Esophagus squamous epithelium (tissue), 5 donors: ENCODE measurements around the gene COLQ. TPM values are rescaled to one million over a fixed set of nuclear protein-coding genes. Genes with fewer than 3 reads are reported as not detected.

ENCODE experiments used
- DNase-seq: peaks from one replicate; lab custom pipeline; 2025; lab: John Stamatoyannopoulos, UW
- H3K27ac ChIP-seq, 4 donors: fragments of 200-600 bp; sonication (generic); one replicate each; pipeline ENCODE4 v1.5.1; 2016 to 2019; ENCODE audit warnings: mild to moderate bottlenecking in 1 of 4
- H3K27me3 ChIP-seq, 4 donors: fragments of 200-600 bp; sonication (generic); 1 replicate in 3 of 4; 2 replicates in 1 of 4; pipeline versions ENCODE4 v1.5.1 to v1.6.0; 2017 to 2021; ENCODE audit warnings: antibody characterized with exemption in 1 of 4
- H3K36me3 ChIP-seq, 3 donors: fragments of 200-600 bp; sonication (generic); one replicate each; pipeline ENCODE4 v1.5.1; 2016 to 2019
- H3K4me1 ChIP-seq, 3 donors: fragments of 200-600 bp; sonication (generic); one replicate each; pipeline ENCODE4 v1.5.1; 2017 to 2019
- H3K4me3 ChIP-seq, 4 donors: fragments of 200-600 bp; sonication (generic); 1 replicate in 3 of 4; 2 replicates in 1 of 4; pipeline ENCODE4 v1.5.1; 2016 to 2019; ENCODE audit warnings: mild to moderate bottlenecking in 2 of 4, moderate library complexity in 1 of 4
- H3K9me3 ChIP-seq, 3 donors: fragments of 200-600 bp; sonication (generic); one replicate each; pipeline ENCODE4 v1.5.1; 2016 to 2019
- POLR2A ChIP-seq, 4 donors: fragments of 450-650 bp; IDR thresholded peaks; one replicate each; pipeline ENCODE4 v1.6.1; 2017; ENCODE audit warnings: antibody characterized with exemption in 4 of 4, mild to moderate bottlenecking in 4 of 4, moderate library complexity in 3 of 4
- WGBS, 2 donors: methylation state at CpG; one replicate each; pipeline ENCODE4 v1.1.5; 2018; 5-methylcytosine and 5-hydroxymethylcytosine counted together
- intact Hi-C: fragments of 100-400 bp; cut with DNase I; formaldehyde crosslinking; loops from one replicate; pipeline ENCODE4 v1.15.0; 2022
- total RNA-seq, 4 donors: library from RNA; depleted of rRNA; stranded (reverse); fragments of >200 nt; gene quantifications; one replicate each; pipeline ENCODE4 v1.1.0, GENCODE V29; 2016
- TF ChIP-seq, protein P1 (sequence below), 6 experiments: fragments of 450-650 bp in 4 of 6; fragments of 200-600 bp in 2 of 6; sonication (generic) in 2 of 6; IDR thresholded peaks; one replicate each; pipeline ENCODE4 v1.5.1; 2016 to 2019; ENCODE audit warnings: antibody characterized with exemption in 6 of 6, mild to moderate bottlenecking in 4 of 6, moderate library complexity in 4 of 6
- donor health status: DM: yes; HTN: yes; CAD: no.

The COLQ gene
- total RNA-seq, 4 donors from 2014 or later, result 0.70 to 1.1 (median 0.89) TPM

DNA sequence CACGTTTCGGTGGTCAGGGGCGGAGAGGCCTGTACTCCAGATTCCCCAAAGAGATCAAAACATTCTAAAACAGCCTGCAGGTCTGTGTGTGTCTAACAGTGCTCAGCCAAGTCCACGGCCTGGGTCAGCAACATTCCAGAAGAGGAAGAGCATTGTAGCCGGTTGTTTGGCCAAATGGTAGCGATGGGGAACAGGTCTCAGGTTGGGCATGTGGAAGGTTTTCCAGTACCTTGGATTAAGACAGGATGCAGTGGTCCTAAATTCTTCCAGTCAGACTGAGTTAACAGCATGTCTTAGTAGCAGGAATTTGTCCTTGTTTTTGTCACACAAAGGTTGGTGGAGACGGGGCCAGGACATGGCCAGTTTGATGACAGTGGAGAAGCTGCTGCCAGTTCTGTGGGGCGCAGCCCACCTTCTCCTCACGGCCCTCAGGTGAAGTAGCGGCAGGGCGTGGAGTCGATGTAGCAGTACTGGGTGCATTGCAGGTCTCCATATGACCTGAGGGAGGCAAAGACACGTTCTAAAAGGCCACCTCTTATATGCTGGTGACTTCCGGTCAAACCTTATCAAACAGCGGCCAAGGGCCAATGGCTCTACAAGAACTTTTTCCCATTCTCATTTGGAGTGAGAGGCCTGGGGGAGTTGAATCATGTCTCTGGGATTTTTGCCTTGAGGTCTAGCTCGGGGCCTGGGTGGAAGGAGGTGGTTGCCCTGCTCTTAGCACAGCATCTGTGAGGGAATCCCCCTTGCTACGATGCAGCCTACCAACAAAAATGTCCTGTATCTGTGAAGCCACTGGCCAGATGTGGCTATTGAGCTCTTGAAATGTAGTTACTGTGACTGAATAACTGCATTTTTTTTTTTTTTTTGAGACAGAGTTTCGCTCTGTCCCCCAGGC lies 70.0 kb downstream of the COLQ start:
- H3K27me3 ChIP-seq, result no peaks in the 10 kb centered on the region
- no peaks in the 10 kb centered on the region for H3K4me1 ChIP-seq
- no peak overlapping the region for H3K27ac ChIP-seq
- H3K36me3 ChIP-seq, result peaks cover 0 to 5% (median 0%) of the 10 kb centered on the region in 3 donors
- TF ChIP-seq, protein P1, sequence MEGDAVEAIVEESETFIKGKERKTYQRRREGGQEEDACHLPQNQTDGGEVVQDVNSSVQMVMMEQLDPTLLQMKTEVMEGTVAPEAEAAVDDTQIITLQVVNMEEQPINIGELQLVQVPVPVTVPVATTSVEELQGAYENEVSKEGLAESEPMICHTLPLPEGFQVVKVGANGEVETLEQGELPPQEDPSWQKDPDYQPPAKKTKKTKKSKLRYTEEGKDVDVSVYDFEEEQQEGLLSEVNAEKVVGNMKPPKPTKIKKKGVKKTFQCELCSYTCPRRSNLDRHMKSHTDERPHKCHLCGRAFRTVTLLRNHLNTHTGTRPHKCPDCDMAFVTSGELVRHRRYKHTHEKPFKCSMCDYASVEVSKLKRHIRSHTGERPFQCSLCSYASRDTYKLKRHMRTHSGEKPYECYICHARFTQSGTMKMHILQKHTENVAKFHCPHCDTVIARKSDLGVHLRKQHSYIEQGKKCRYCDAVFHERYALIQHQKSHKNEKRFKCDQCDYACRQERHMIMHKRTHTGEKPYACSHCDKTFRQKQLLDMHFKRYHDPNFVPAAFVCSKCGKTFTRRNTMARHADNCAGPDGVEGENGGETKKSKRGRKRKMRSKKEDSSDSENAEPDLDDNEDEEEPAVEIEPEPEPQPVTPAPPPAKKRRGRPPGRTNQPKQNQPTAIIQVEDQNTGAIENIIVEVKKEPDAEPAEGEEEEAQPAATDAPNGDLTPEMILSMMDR (IDR thresholded peaks at IDR 0.05), result no peak
- no peak for TF ChIP-seq POLR2A (IDR thresholded peaks at IDR 0.05)
- DNase-seq, result no peak
- no peaks in the 10 kb centered on the region for H3K9me3 ChIP-seq
- H3K4me3 ChIP-seq, result no peak overlapping the region
- intact Hi-C loops, result no loop called here
- 89 to 90% methylated on average over 7 to 13 of the region's 18 CpGs for WGBS, 2 donors

DNA sequence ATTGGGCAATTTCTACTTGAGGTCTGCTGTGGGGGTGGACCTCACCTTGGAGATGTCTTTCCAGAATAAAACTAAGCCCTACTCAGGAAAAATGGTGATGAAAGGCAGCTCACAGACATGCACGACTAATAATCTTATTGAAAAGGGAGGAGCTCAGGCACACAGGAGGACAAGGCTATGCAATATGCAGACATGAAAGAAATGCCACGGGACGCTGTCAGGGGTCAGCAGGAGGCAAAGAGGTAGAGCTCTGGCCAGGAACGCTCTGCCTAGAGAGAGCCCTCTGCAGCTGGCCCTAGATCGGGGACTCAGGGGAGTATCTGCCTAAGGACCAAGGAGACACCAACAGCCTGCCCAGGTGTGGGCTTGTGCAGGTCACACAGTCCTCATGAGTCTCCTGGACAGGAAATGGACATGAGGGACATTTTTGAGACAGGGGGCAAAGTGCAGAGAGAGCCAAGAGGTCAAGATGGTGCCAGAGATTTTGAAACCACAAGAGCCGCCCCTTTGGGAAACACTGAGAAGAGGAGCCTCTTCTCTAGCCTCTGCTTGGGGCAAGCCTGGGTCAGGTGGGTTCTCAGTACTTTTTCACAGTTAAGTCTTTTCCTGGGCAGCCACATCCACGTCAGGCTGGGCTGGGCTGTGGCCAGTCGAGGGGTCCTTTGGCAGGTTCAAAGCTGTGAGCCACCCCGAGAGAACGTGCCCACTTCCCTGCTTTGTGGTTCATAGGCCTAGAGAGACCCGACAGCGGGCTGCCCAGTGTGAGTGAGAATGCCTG lies 70.9 kb downstream of the COLQ start:
- intact Hi-C loops, result no loop called here
- Histone ChIP-seq H3K9me3 (no peaks in the 10 kb centered on the region), H3K4me3 (no peak overlapping the region), H3K36me3 (peaks cover 0 to 5% (median 0%) of the 10 kb centered on the region in 3 donors), H3K4me1 (no peaks in the 10 kb centered on the region), H3K27ac (no peak overlapping the region), H3K27me3 (no peaks in the 10 kb centered on the region)
- 85 to 90% methylated on average over 4 to 6 of the region's 12 CpGs for WGBS, 2 donors
- no peak for DNase-seq
- TF ChIP-seq POLR2A (IDR thresholded peaks at IDR 0.05), result no peak
- TF ChIP-seq, protein P1 (IDR thresholded peaks at IDR 0.05), result no peak

DNA sequence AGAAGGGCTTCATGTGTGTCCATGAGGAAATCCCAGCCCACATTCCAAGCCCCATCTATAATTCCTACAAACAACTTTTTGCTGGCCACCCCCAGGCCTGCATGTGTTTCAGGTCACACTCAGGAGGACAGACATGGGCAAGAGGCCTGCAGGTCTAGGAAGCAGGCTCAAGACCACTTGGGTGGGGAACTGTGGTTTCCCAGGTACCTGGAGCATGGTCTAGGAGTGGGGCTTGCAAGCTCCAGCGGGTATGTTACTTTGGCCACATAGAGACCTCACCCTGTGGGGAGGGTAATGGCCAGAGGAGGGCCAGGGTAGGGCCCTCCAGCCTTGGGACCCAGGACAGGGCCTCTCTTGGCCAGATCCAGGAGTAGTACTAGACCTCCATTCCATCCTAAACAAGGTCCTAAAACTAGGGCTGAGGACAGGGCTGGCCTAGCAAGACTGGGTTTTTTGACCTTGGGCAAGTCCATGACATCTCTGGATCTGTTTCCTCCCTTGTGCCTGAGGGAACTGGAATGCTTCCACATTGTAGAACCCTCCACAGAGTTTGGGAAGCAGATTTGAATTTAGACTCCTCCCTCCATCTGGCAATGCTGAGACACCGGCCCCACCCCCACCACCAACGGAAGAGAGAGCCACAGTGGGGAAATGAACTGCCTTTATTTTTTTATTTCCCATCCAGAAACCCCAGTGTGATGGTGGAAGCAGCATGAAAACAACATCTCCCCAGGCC lies 71.8 kb downstream of the COLQ start:
- Histone ChIP-seq H3K36me3 (peaks cover 0 to 11% (median 0%) of the 10 kb centered on the region in 3 donors), H3K27me3 (no peaks in the 10 kb centered on the region), H3K4me3 (no peak overlapping the region), H3K27ac (no peak overlapping the region), H3K9me3 (no peaks in the 10 kb centered on the region), H3K4me1 (no peaks in the 10 kb centered on the region)
- WGBS, 2 donors, result 83 to 100% methylated on average over 1 of the region's 3 CpGs
- no peak for DNase-seq
- TF ChIP-seq, protein P1 (IDR thresholded peaks at IDR 0.05), result no peak
- TF ChIP-seq POLR2A (IDR thresholded peaks at IDR 0.05), result no peak
- intact Hi-C loops, result no loop called here

DNA sequence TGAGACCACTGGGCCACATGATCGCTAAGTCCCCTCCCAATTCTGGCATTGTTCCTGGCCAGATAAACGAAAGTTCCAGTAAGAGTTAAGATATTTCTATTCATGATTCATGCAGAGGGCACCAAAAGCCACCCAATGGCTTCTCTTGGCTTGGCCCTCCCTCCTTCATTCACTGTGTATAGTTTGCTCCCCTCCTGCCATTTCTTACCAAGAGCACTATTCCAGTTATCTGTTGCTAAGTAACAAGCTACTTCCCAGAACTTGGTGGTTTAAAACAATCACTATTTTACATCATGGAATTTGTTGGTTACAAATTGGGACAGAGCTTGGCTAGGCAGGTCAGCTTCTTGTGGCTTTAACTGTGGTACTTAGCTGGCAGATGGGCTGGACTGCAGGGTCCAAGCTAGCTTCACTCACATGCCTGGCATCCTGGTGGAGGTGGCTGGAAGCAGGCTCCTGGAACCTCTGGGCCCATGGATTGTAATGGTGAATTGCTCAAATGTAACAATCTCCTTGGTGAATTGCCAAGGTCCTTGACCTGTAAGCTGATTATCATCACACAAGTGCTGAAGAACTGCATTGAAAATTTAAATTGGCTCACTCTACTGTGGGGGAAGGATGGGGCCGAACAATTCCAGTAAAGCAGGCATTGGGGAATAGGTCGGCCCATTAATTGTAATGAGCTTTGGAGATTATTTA lies 77.5 kb downstream of the COLQ start:
- intact Hi-C loops, result no loop called here

More for the DNA sequence above, 77.5 kb downstream of the COLQ start:
- Histone ChIP-seq H3K27me3 (no peaks in the 10 kb centered on the region), H3K4me3 (no peak overlapping the region), H3K36me3 (peaks cover 4 to 63% (median 11%) of the 10 kb centered on the region in 3 donors), H3K4me1 (peaks cover 0 to 8% (median 6%) of the 10 kb centered on the region in 3 donors), H3K27ac (no peak overlapping the region), H3K9me3 (no peaks in the 10 kb centered on the region)
- DNase-seq, result no peak
- WGBS, 2 donors, result 78 to 82% methylated on average over 4 of the region's 4 CpGs
- TF ChIP-seq, protein P1 (IDR thresholded peaks at IDR 0.05), result no peak
